Measurements from ENCODE around the gene CIITA. TPM values are rescaled to one million over a fixed set of nuclear protein-coding genes. Genes with fewer than 3 reads are reported as not detected.
A peak's percentile ranks its signal among the peaks of the same experiment; 100 is the strongest.

The CIITA gene
- polyA plus RNA-seq, 1 donor (not counting 4 experiments of a cell fraction or from before 2014, with no cell fraction given), result 0.05 TPM

- H3K79me2 ChIP-seq (ENCODE audit: control insufficient read depth, insufficient read depth, low read length), result peaks cover 2% of the 10 kb centered on the region
- peaks cover 13 to 21% of the 10 kb centered on the region in 2 experiments for H3K36me3 ChIP-seq (ENCODE audit: control insufficient read depth in 2 of 2, extremely low read depth in 1 of 2, insufficient read depth in 2 of 2, low read length in 2 of 2)
- H3K27me3 ChIP-seq (ENCODE audit: control insufficient read depth, extremely low read depth, insufficient read depth, low read length), result no peaks in the 10 kb centered on the region
- FAIRE-seq (no peak), DNase-seq (ENCODE audit: low read depth, low spot score) (no peak)
- H3K27ac ChIP-seq (ENCODE audit: control insufficient read depth, insufficient read depth, low read length), result peak overlapping the region; percentile 19
- H3K4me2 ChIP-seq (ENCODE audit: control insufficient read depth, extremely low read depth, insufficient read depth, low read depth, low read length), result peak overlapping the region; percentile 23
- TF ChIP-seq CTCF (optimal IDR thresholded peaks at IDR 0.05 in 1 of 3, IDR thresholded peaks at IDR 0.05 in 1 of 3, conservative IDR thresholded peaks at IDR 0.05 in 1 of 3; ENCODE audit: extremely low read depth in 1 of 3, insufficient read depth in 2 of 3, low read length in 3 of 3), result no peak
- no peak for TF ChIP-seq EZH2 (IDR thresholded peaks at IDR 0.05; ENCODE audit: low read length)
- no peak overlapping the region for H3K4me3 ChIP-seq (ENCODE audit: control insufficient read depth in 2 of 3, extremely low read depth in 1 of 3, insufficient read depth in 2 of 3, low read depth in 1 of 3, low read length in 3 of 3)
- H3K9me1 ChIP-seq (ENCODE audit: control insufficient read depth, extremely low read depth, insufficient read depth, low read length), result peaks cover 3% of the 10 kb centered on the region
- no peak overlapping the region for H2AFZ ChIP-seq (ENCODE audit: control insufficient read depth, low read length)
- dilution Hi-C loops (cut with MboI; ENCODE audit: extremely low pct_ligation_motif_present, low sequenced_read_pairs), result no loop called here
- no peaks in the 10 kb centered on the region for H4K20me1 ChIP-seq (ENCODE audit: control insufficient read depth, extremely low read depth, insufficient read depth, low read length)
- H3K9me3 ChIP-seq (ENCODE audit: control insufficient read depth, low read depth, low read length), result no peaks in the 10 kb centered on the region
- no peak overlapping the region for H3K9ac ChIP-seq (ENCODE audit: control insufficient read depth, extremely low read depth, insufficient read depth, low read length)
- H3K4me1 ChIP-seq (ENCODE audit: control insufficient read depth, extremely low read depth, insufficient read depth, low read length), result peaks cover 27% of the 10 kb centered on the region
Observed at GRCh38 chr16:10961231-10961630, 84.2 kb downstream of the CIITA start.

- Histone ChIP-seq H3K36me3 (ENCODE audit: control insufficient read depth in 2 of 2, extremely low read depth in 1 of 2, insufficient read depth in 2 of 2, low read length in 2 of 2) (peaks cover 17% of the 10 kb centered on the region in 2 experiments), H3K27me3 (ENCODE audit: control insufficient read depth, extremely low read depth, insufficient read depth, low read length) (no peaks in the 10 kb centered on the region), H3K9me3 (ENCODE audit: control insufficient read depth, low read depth, low read length) (no peaks in the 10 kb centered on the region), H3K4me1 (ENCODE audit: control insufficient read depth, extremely low read depth, insufficient read depth, low read length) (peaks cover 14% of the 10 kb centered on the region), H3K9me1 (ENCODE audit: control insufficient read depth, extremely low read depth, insufficient read depth, low read length) (no peaks in the 10 kb centered on the region), H4K20me1 (ENCODE audit: control insufficient read depth, extremely low read depth, insufficient read depth, low read length) (no peaks in the 10 kb centered on the region), H3K27ac (ENCODE audit: control insufficient read depth, insufficient read depth, low read length) (no peak overlapping the region), H3K9ac (ENCODE audit: control insufficient read depth, extremely low read depth, insufficient read depth, low read length) (no peak overlapping the region), H3K4me3 (ENCODE audit: control insufficient read depth in 2 of 3, extremely low read depth in 1 of 3, insufficient read depth in 2 of 3, low read depth in 1 of 3, low read length in 3 of 3) (no peak overlapping the region), H3K4me2 (ENCODE audit: control insufficient read depth, extremely low read depth, insufficient read depth, low read depth, low read length) (no peak overlapping the region), H2AFZ (ENCODE audit: control insufficient read depth, low read length) (no peak overlapping the region), H3K79me2 (ENCODE audit: control insufficient read depth, insufficient read depth, low read length) (no peaks in the 10 kb centered on the region)
- TF ChIP-seq CTCF (optimal IDR thresholded peaks at IDR 0.05 in 1 of 3, IDR thresholded peaks at IDR 0.05 in 1 of 3, conservative IDR thresholded peaks at IDR 0.05 in 1 of 3; ENCODE audit: extremely low read depth in 1 of 3, insufficient read depth in 2 of 3, low read length in 3 of 3) (peak; percentile 98), EZH2 (IDR thresholded peaks at IDR 0.05; ENCODE audit: low read length) (no peak)
- DNase-seq (ENCODE audit: low read depth, low spot score) (no peak), FAIRE-seq (peak; percentile 29)
- dilution Hi-C loops (cut with MboI; ENCODE audit: extremely low pct_ligation_motif_present, low sequenced_read_pairs), result no loop called here
Observed at GRCh38 chr16:10964039-10964890, 87.3 kb downstream of the CIITA start.

Measured in keratinocyte (primary cell).